PC-9 (cell line): ENCODE data around the gene ZNF865. TPM values are rescaled to one million over a fixed set of nuclear protein-coding genes. Genes with fewer than 3 reads are reported as not detected.

ENCODE experiments used
- BruUV-seq: library from RNA; stranded (reverse); fragments of 400-500 nt; replicated peaks from 2 replicates; lab custom pipeline; 2021; lab: Mats Ljungman, UMichigan
- CTCF ChIA-PET: fragments of 300-600 bp; sonication (Branson Sonifier 250); formaldehyde crosslinking; loops from one replicate; lab custom pipeline; 2022; ENCODE audit warnings: antibody characterized with exemption; lab: Charles Lee
- POLR2A ChIA-PET: fragments of 300-600 bp; sonication (Branson Sonifier 250); formaldehyde crosslinking; loops from one replicate; lab custom pipeline; 2022; ENCODE audit warnings: antibody characterized with exemption; ENCODE audit not compliant: unreplicated experiment; lab: Charles Lee
- DNase-seq, 2 experiments: peaks; one replicate each; pipeline versions ENCODE4 v3.0.0 to v3.0.0-alpha.2; 2015 to 2022; ENCODE audit warnings: mixed read lengths in 1 of 2
- H2AFZ ChIP-seq: fragments of 200-600 bp; sonication (generic); 2 replicates; pipeline ENCODE4 v1.8.1; 2017; ENCODE audit warnings: antibody characterized with exemption
- H3F3A ChIP-seq: fragments of 200-600 bp; sonication (generic); 2 replicates; pipeline ENCODE4 v1.8.1; 2017; ENCODE audit warnings: antibody characterized with exemption, mild to moderate bottlenecking, low read depth; ENCODE audit not compliant: insufficient read depth
- H3K27ac ChIP-seq: fragments of 200-600 bp; sonication (generic); 2 replicates; pipeline ENCODE4 v1.6.1; 2016; ENCODE audit warnings: mixed run types
- H3K27me3 ChIP-seq: fragments of 200-600 bp; sonication (generic); 2 replicates; pipeline ENCODE4 v1.6.1; 2016; ENCODE audit warnings: low read depth, mixed run types; ENCODE audit not compliant: insufficient read depth
- H3K36me3 ChIP-seq: fragments of 200-600 bp; sonication (generic); 2 replicates; pipeline ENCODE4 v1.6.1; 2016; ENCODE audit warnings: low read depth, mixed run types
- H3K4me1 ChIP-seq: fragments of 200-600 bp; sonication (generic); replicated peaks from 2 replicates; pipeline ENCODE4 v1.6.1; 2016; ENCODE audit warnings: mixed run types; ENCODE audit not compliant: insufficient read depth
- H3K4me2 ChIP-seq: fragments of 200-600 bp; sonication (generic); 2 replicates; pipeline ENCODE4 v1.6.1; 2017; ENCODE audit warnings: mixed run types
- H3K4me3 ChIP-seq: fragments of 200-600 bp; sonication (generic); 2 replicates; pipeline ENCODE4 v1.6.1; 2016; ENCODE audit warnings: mixed run types
- H3K79me2 ChIP-seq: fragments of 200-600 bp; sonication (generic); 2 replicates; pipeline ENCODE4 v1.6.1; 2017; ENCODE audit warnings: low read depth, mixed run types
- H3K9me2 ChIP-seq: fragments of 200-600 bp; sonication (generic); 2 replicates; pipeline ENCODE4 v1.8.1; 2017; ENCODE audit warnings: mild to moderate bottlenecking; ENCODE audit not compliant: insufficient read depth
- H3K9me3 ChIP-seq: fragments of 200-600 bp; sonication (generic); 2 replicates; pipeline ENCODE4 v1.8.1; 2016; ENCODE audit warnings: low read depth; ENCODE audit not compliant: insufficient read depth
- H4K20me1 ChIP-seq: fragments of 200-600 bp; sonication (generic); 2 replicates; pipeline ENCODE4 v1.8.1; 2017; ENCODE audit not compliant: insufficient read depth
- EZH2 ChIP-seq: fragments of 200-600 bp; sonication (generic); IDR thresholded peaks from 2 replicates; pipeline ENCODE4 v1.8.0; 2017; ENCODE audit warnings: antibody characterized with exemption, low read depth
- intact Hi-C: fragments of 100-400 bp; cut with micrococcal nuclease; formaldehyde crosslinking; loops from one replicate; pipeline ENCODE4 v1.10.0; 2022; ENCODE audit not compliant: unreplicated experiment
- total RNA-seq: library from RNA; stranded (reverse); gene quantifications from 2 replicates; pipeline ENCODE4 v1.2.3, GENCODE V29; 2021
- TF ChIP-seq, protein P1 (sequence below): fragments of 200-600 bp; sonication (generic); conservative IDR thresholded peaks from 2 replicates; pipeline ENCODE4 v1.6.1; 2017; ENCODE audit warnings: mixed run types, antibody characterized with exemption, mild to moderate bottlenecking, moderate library complexity

The ZNF865 gene
- total RNA-seq, 1 experiment from 2014 or later = 26.8 TPM

DNA sequence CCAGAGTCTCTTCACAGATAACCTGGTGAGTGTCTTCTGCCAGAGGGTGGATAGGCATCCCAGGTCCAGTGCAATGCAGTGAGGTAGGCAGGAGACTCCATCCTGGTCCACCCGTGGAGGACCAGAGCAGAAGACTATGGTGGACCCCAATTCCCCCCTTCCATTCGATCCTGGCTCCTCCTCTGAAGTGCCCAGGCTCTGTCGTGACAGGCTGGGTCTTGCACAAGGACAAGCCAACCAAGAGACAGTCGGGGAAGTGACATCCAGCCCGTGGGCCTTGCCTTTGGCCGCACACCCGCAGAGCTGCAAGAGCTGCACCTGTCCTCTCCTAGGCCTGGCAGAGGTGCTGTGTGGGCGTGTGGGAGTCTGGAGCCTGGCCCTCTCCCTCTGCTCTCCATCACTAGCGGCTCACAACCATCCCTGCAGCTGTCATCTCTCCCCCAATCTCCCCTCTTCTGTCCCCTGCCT, 15.8 kb downstream of the ZNF865 start:
- Histone ChIP-seq H3K4me2 (no peak overlapping the region), H3K4me3 (no peak overlapping the region), H3K9me3 (no peaks in the 10 kb centered on the region), H3K27me3 (no peaks in the 10 kb centered on the region), H4K20me1 (peaks cover 10% of the 10 kb centered on the region), H3K9me2 (no peaks in the 10 kb centered on the region), H3K4me1 (peaks cover 14% of the 10 kb centered on the region), H3K79me2 (no peaks in the 10 kb centered on the region), H3F3A (peaks cover 35% of the 10 kb centered on the region), H2AFZ (no peak overlapping the region), H3K36me3 (0 out of 2 replicates have a peak, but pooled peaks cover 3% of the 10 kb centered on the region), H3K27ac (no peak overlapping the region)
- intact Hi-C loops = no loop called here
- DNase-seq = no peak
- BruUV-seq = no TSS peak
- TF ChIP-seq, protein P1, sequence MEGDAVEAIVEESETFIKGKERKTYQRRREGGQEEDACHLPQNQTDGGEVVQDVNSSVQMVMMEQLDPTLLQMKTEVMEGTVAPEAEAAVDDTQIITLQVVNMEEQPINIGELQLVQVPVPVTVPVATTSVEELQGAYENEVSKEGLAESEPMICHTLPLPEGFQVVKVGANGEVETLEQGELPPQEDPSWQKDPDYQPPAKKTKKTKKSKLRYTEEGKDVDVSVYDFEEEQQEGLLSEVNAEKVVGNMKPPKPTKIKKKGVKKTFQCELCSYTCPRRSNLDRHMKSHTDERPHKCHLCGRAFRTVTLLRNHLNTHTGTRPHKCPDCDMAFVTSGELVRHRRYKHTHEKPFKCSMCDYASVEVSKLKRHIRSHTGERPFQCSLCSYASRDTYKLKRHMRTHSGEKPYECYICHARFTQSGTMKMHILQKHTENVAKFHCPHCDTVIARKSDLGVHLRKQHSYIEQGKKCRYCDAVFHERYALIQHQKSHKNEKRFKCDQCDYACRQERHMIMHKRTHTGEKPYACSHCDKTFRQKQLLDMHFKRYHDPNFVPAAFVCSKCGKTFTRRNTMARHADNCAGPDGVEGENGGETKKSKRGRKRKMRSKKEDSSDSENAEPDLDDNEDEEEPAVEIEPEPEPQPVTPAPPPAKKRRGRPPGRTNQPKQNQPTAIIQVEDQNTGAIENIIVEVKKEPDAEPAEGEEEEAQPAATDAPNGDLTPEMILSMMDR = no peak
- no peak for TF ChIP-seq EZH2
- CTCF ChIA-PET = interaction anchor here (0.6 kb wide), 1 partner anchor 9 kb away, joined by 6 read pairs; no protein-coding TSS in a partner anchor
- POLR2A ChIA-PET = no interaction called here

- intact Hi-C loops = no loop called here
- Histone ChIP-seq H4K20me1 (peaks cover 10% of the 10 kb centered on the region), H3K27ac (no peak overlapping the region), H3K9me2 (no peaks in the 10 kb centered on the region), H3K4me2 (no peak overlapping the region), H3F3A (peaks cover 35% of the 10 kb centered on the region), H3K36me3 (0 out of 2 replicates have a peak, but pooled peaks cover 3% of the 10 kb centered on the region), H2AFZ (no peak overlapping the region), H3K9me3 (no peaks in the 10 kb centered on the region), H3K4me1 (peaks cover 14% of the 10 kb centered on the region), H3K27me3 (no peaks in the 10 kb centered on the region), H3K79me2 (no peaks in the 10 kb centered on the region), H3K4me3 (no peak overlapping the region)
- DNase-seq = no peak
- ChIA-PET POLR2A (no interaction called here), CTCF (no interaction called here)
- TF ChIP-seq, protein P1 = no peak
- TF ChIP-seq EZH2 = no peak
- BruUV-seq = no TSS peak
These were observed 16.3 kb downstream of the ZNF865 start for GRCh38 chr19:55621673-55622231.

- Histone ChIP-seq H3K9me3 (no peaks in the 10 kb centered on the region), H3K27me3 (no peaks in the 10 kb centered on the region), H3K36me3 (0 out of 2 replicates have a peak, but pooled peaks cover 3% of the 10 kb centered on the region), H2AFZ (no peak overlapping the region), H3F3A (peaks cover 32% of the 10 kb centered on the region), H3K4me2 (no peak overlapping the region), H3K4me3 (no peak overlapping the region), H3K79me2 (no peaks in the 10 kb centered on the region), H3K9me2 (no peaks in the 10 kb centered on the region), H3K27ac (no peak overlapping the region), H4K20me1 (peaks cover 10% of the 10 kb centered on the region), H3K4me1 (peaks cover 14% of the 10 kb centered on the region)
- CTCF ChIA-PET = no interaction called here
- no peak for TF ChIP-seq EZH2
- TF ChIP-seq, protein P1 = no peak
- DNase-seq = no peak
- no TSS peak for BruUV-seq
- intact Hi-C loops = no loop called here
- POLR2A ChIA-PET = interaction anchor here (0.7 kb wide), 1 partner anchor 15 kb away, joined by 9 read pairs; no protein-coding TSS in a partner anchor
These were observed 17.0 kb downstream of the ZNF865 start for GRCh38 chr19:55622242-55622969.
